Glutamatergic neuron (in vitro differentiated cells): ENCODE results near the gene DNAJB13. TPM values are rescaled to one million over a fixed set of nuclear protein-coding genes. Genes with fewer than 3 reads are reported as not detected.

Source experiments
- DNase-seq: peaks from one replicate; pipeline ENCODE4 v3.0.0; 2022
- H3K27ac Mint-ChIP-seq: one replicate; pipeline ENCODE4 v1.8.0; 2020; ENCODE audit warnings: mild to moderate bottlenecking, mixed read lengths, inconsistent platforms; ENCODE audit not compliant: unreplicated experiment
- H3K27me3 Mint-ChIP-seq: one replicate; pipeline ENCODE4 v1.8.0; 2020; ENCODE audit warnings: mild to moderate bottlenecking, moderate library complexity, mixed read lengths, inconsistent platforms; ENCODE audit not compliant: unreplicated experiment
- H3K36me3 Mint-ChIP-seq: one replicate; pipeline ENCODE4 v1.8.0; 2020; ENCODE audit warnings: mild to moderate bottlenecking, mixed read lengths, inconsistent platforms; ENCODE audit not compliant: unreplicated experiment
- H3K4me1 Mint-ChIP-seq: one replicate; pipeline ENCODE4 v1.8.0; 2020; ENCODE audit warnings: mild to moderate bottlenecking, low read depth, mixed read lengths, inconsistent platforms; ENCODE audit not compliant: unreplicated experiment
- H3K4me3 Mint-ChIP-seq: one replicate; pipeline ENCODE4 v1.8.0; 2020; ENCODE audit warnings: mild to moderate bottlenecking, mixed read lengths, inconsistent platforms; ENCODE audit not compliant: unreplicated experiment
- H3K9me3 Mint-ChIP-seq: one replicate; pipeline ENCODE4 v1.8.0; 2020; ENCODE audit warnings: mild to moderate bottlenecking, moderate library complexity, mixed read lengths, inconsistent platforms; ENCODE audit not compliant: unreplicated experiment
- CTCF ChIP-seq: fragments of 200-600 bp; sonication (generic); IDR thresholded peaks from one replicate; pipeline ENCODE4 v1.5.0; 2021; ENCODE audit not compliant: partially characterized antibody, unreplicated experiment
- total RNA-seq: library from RNA; stranded (reverse); fragmentation: NEBNext Ultra II Directional; extraction: Animal tissue kit (Norgen Biotek cat#: 25700); gene quantifications from one replicate; pipeline ENCODE4 v1.2.1, GENCODE V29; 2021; ENCODE audit not compliant: unreplicated experiment

Gene DNAJB13
- total RNA-seq, 1 donor from 2014 or later = not detected

- H3K4me1 Mint-ChIP-seq = peaks cover 3% of the 10 kb centered on the region
- no peak overlapping the region for H3K4me3 Mint-ChIP-seq
- H3K9me3 Mint-ChIP-seq = peaks cover 6% of the 10 kb centered on the region
- H3K27ac Mint-ChIP-seq = no peak overlapping the region
- no peak for DNase-seq
- H3K36me3 Mint-ChIP-seq = no peaks in the 10 kb centered on the region
- TF ChIP-seq CTCF = no peak
- no peaks in the 10 kb centered on the region for H3K27me3 Mint-ChIP-seq
Measured at GRCh38 chr11:74010306-74011300, 59.8 kb downstream of the DNAJB13 start.

GRCh38 chr11:74011360-74012073 is 60.7 kb downstream of the DNAJB13 start:
- H3K27ac Mint-ChIP-seq = no peak overlapping the region
- TF ChIP-seq CTCF = no peak
- H3K4me3 Mint-ChIP-seq = no peak overlapping the region
- peaks cover under 1% of the 10 kb centered on the region for H3K36me3 Mint-ChIP-seq
- no peaks in the 10 kb centered on the region for H3K27me3 Mint-ChIP-seq
- peaks cover 6% of the 10 kb centered on the region for H3K9me3 Mint-ChIP-seq
- no peak for DNase-seq
- peaks cover 3% of the 10 kb centered on the region for H3K4me1 Mint-ChIP-seq

- Mint-ChIP-seq H3K9me3 (peaks cover 6% of the 10 kb centered on the region), H3K4me3 (no peak overlapping the region), H3K36me3 (peaks cover 7% of the 10 kb centered on the region), H3K27ac (no peak overlapping the region), H3K4me1 (peaks cover 3% of the 10 kb centered on the region), H3K27me3 (peaks cover 1% of the 10 kb centered on the region)
- no peak for TF ChIP-seq CTCF
- DNase-seq = no peak
Measured at GRCh38 chr11:74012074-74012809, 61.4 kb downstream of the DNAJB13 start.

GRCh38 chr11:74013141-74013540 is 62.3 kb downstream of the DNAJB13 start:
- Mint-ChIP-seq H3K4me3 (no peak overlapping the region), H3K27me3 (peaks cover 1% of the 10 kb centered on the region), H3K36me3 (peaks cover 7% of the 10 kb centered on the region), H3K27ac (no peak overlapping the region), H3K9me3 (peaks cover 6% of the 10 kb centered on the region), H3K4me1 (peaks cover 3% of the 10 kb centered on the region)
- no peak for DNase-seq
- TF ChIP-seq CTCF = no peak
